ENCODE data around the gene SCNN1B. TPM values are rescaled to one million over a fixed set of nuclear protein-coding genes. Genes with fewer than 3 reads are reported as not detected.

SCNN1B gene
- total RNA-seq, 2 donors from 2014 or later, result 4.7 TPM; not detected in 1

DNA sequence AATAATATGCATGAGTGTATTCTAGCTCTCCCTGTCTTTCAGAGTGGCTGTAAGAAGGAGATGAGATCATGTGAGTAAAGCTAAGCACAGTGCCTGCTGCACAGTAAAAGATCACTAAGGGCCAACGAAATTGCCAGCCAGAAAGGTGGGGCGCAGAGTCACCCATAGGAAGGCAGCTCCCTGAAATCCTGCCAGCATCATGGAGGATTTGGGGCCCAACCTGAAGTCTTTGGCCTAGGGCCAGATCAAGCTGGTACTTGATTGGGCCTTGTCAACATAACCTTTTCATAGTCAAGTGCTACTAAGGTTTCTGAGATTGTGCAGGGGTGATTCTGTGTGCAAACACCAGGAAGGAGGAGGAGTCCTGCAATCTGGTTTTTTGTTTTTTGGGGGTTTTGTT lies 16.5 kb downstream of the SCNN1B start:
- TF ChIP-seq POLR2A (IDR thresholded peaks at IDR 0.05), result no peak
- TF ChIP-seq, protein P1, sequence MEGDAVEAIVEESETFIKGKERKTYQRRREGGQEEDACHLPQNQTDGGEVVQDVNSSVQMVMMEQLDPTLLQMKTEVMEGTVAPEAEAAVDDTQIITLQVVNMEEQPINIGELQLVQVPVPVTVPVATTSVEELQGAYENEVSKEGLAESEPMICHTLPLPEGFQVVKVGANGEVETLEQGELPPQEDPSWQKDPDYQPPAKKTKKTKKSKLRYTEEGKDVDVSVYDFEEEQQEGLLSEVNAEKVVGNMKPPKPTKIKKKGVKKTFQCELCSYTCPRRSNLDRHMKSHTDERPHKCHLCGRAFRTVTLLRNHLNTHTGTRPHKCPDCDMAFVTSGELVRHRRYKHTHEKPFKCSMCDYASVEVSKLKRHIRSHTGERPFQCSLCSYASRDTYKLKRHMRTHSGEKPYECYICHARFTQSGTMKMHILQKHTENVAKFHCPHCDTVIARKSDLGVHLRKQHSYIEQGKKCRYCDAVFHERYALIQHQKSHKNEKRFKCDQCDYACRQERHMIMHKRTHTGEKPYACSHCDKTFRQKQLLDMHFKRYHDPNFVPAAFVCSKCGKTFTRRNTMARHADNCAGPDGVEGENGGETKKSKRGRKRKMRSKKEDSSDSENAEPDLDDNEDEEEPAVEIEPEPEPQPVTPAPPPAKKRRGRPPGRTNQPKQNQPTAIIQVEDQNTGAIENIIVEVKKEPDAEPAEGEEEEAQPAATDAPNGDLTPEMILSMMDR (IDR thresholded peaks at IDR 0.05), result no peak
- intact Hi-C loops (cut with DNase I), result no loop called here
- Histone ChIP-seq H3K27ac (no peak overlapping the region), H3K36me3 (replicated peaks in 1 of 2; ENCODE audit: insufficient read depth in 1 of 2, low read depth in 2 of 2) (no peaks in the 10 kb centered on the region), H3K4me3 (no peak overlapping the region), H3K27me3 (no peaks in the 10 kb centered on the region), H3K4me1 (peaks cover 7% of the 10 kb centered on the region), H3K9me3 (no peaks in the 10 kb centered on the region)
- no peak for ATAC-seq
- no peak for DNase-seq
- 89 to 100% methylated on average over 2 of the region's 2 CpGs for WGBS, 2 donors

DNA sequence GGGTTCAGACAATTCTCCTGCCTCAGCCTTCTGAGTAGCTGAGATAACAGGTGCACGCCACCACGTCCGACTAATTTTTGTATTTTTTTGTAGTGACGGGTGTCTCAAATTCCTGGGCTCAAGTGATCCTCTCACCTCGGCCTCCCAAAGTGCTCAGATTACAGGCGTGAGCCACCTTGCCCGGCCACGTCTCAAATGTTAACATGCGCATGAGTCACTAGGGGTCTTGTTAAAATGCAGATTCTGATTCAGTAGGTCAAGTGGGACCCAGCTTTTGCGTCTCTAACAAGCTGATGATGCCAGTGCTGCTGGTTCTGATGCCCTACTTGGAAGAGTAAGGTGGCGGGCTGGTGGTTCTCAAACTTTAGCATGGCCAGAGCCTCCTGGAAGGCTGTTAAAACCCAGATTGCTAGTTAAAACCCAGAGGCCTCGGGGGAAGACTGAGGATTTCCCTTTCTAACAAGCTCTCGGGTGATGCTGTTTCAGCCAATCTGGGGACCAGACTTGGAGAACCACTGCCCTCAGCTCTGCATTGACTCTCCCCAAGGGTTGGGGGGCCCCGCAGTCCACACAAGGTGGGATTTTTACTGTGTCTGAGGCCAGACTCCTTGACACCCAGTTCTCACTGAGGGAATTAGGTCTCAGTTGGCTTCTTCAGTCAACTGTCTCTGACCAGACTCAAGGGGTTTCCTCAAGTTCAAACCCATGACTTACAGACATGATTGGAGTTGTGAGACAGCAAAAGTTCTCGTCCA lies 17.9 kb downstream of the SCNN1B start:
- Histone ChIP-seq H3K27me3 (no peaks in the 10 kb centered on the region), H3K36me3 (replicated peaks in 1 of 2; ENCODE audit: insufficient read depth in 1 of 2, low read depth in 2 of 2) (no peaks in the 10 kb centered on the region), H3K4me3 (no peak overlapping the region), H3K9me3 (no peaks in the 10 kb centered on the region), H3K27ac (no peak overlapping the region), H3K4me1 (peaks cover 7% of the 10 kb centered on the region)
- ATAC-seq, result no peak
- 83 to 95% methylated on average over 10 to 15 of the region's 15 CpGs for WGBS, 2 donors
- TF ChIP-seq, protein P1 (IDR thresholded peaks at IDR 0.05), result no peak
- no peak for TF ChIP-seq POLR2A (IDR thresholded peaks at IDR 0.05)
- intact Hi-C loops (cut with DNase I), result no loop called here
- DNase-seq, result no peak

DNA sequence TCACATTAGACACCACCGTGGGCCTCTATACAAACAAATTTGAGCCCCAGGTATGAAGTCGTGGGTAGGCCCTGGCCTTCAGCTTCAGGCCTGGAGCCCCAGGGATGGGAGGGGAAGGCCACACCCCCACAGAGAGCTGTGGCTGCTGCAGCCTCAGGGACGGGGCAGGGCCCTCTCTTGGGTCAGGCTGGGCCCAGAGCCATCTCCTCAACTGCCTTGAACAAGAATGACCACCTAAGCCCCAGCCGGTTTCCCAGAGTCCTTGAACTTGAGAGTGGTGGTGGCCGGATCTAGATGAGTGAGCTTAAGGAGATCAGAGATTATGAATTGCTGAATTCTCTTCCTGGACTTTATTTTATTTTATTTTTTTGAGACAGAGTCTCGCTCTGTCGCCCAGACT lies 18.6 kb downstream of the SCNN1B start:
- intact Hi-C loops (cut with DNase I), result no loop called here
- H3K36me3 ChIP-seq (replicated peaks in 1 of 2; ENCODE audit: insufficient read depth in 1 of 2, low read depth in 2 of 2), result no peaks in the 10 kb centered on the region
- ATAC-seq (no peak), DNase-seq (no peak)
- H3K4me3 ChIP-seq, result no peak overlapping the region
- H3K27ac ChIP-seq, result no peak overlapping the region
- no peaks in the 10 kb centered on the region for H3K27me3 ChIP-seq
- peaks cover 7% of the 10 kb centered on the region for H3K4me1 ChIP-seq
- H3K9me3 ChIP-seq, result no peaks in the 10 kb centered on the region
- 72 to 77% methylated on average over 6 to 7 of the region's 7 CpGs for WGBS, 2 donors
- no peak for TF ChIP-seq POLR2A (IDR thresholded peaks at IDR 0.05)
- TF ChIP-seq, protein P1 (IDR thresholded peaks at IDR 0.05), result no peak

DNA sequence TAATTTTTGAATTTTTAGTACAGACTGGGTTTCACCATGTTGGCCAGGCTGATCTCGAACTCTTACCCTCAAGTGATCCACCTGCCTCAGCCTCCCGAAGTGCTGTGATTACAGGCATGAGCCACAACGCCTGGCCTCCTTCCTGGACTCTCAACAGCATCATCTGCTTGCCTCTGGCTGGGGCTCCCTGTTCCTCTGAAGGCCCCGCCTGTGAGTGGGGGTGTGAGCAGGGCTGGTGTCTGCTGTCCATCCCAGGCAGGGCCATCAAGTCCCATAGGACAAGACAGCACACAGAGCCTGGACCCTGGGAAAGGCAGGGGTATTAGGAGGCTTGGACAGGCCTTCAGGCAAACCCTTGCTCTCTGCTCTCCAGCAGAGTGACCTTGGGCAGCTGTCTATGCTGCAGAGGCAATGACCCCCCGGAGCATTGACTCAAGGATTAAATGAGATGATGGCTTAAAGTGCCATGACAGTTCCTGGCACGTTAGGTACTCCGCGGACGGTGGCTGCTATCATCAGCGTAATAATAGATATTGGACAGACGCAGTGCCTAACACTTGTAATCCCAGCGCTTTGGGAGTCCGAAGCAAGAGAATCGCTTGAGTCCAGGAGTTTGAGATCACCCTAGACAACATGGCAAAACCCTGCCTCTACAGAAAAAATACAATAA lies 19.2 kb downstream of the SCNN1B start:
- Histone ChIP-seq H3K9me3 (no peaks in the 10 kb centered on the region), H3K27ac (no peak overlapping the region), H3K4me1 (peaks cover 7% of the 10 kb centered on the region), H3K36me3 (replicated peaks in 1 of 2; ENCODE audit: insufficient read depth in 1 of 2, low read depth in 2 of 2) (no peaks in the 10 kb centered on the region), H3K27me3 (no peaks in the 10 kb centered on the region), H3K4me3 (no peak overlapping the region)
- no peak for TF ChIP-seq POLR2A (IDR thresholded peaks at IDR 0.05)
- TF ChIP-seq, protein P1 (IDR thresholded peaks at IDR 0.05), result no peak
- WGBS, 2 donors, result 85 to 88% methylated on average over 10 to 13 of the region's 14 CpGs
- intact Hi-C loops (cut with DNase I), result no loop called here
- DNase-seq (no peak), ATAC-seq (no peak)

Data from body of pancreas (tissue), 4 donors.